ENCODE data around the gene PLBD1.

PLBD1 gene

GRCh38 chr12:14495326-14495725, 72.4 kb downstream of the PLBD1 start:
- no peak for DNase-seq

- no peak for DNase-seq
These were observed 84.8 kb downstream of the PLBD1 start for GRCh38 chr12:14482886-14483285.

GRCh38 chr12:14482361-14482760, 85.3 kb downstream of the PLBD1 start:
- no peak for DNase-seq

GRCh38 chr12:14481201-14481600, 86.5 kb downstream of the PLBD1 start:
- no peak for DNase-seq

- DNase-seq = no peak
These were observed 88.7 kb downstream of the PLBD1 start for GRCh38 chr12:14479004-14479403.

- DNase-seq = no peak
These were observed 93.9 kb downstream of the PLBD1 start for GRCh38 chr12:14473707-14474287.

- DNase-seq = no peak
These were observed 96.2 kb downstream of the PLBD1 start for GRCh38 chr12:14471497-14471896.

- no peak for DNase-seq
These were observed 107.4 kb downstream of the PLBD1 start for GRCh38 chr12:14460212-14460841.

GRCh38 chr12:14454098-14454907, 113.4 kb downstream of the PLBD1 start:
- DNase-seq = no peak

All from activated effector memory CD4-positive, alpha-beta T cell treated with anti-CD3 and anti-CD28 coated beads, Interleukin-2, amount 50 U/mL, for 16 hours (primary cell).